ENCODE results near the gene BAZ2B.

DNA sequence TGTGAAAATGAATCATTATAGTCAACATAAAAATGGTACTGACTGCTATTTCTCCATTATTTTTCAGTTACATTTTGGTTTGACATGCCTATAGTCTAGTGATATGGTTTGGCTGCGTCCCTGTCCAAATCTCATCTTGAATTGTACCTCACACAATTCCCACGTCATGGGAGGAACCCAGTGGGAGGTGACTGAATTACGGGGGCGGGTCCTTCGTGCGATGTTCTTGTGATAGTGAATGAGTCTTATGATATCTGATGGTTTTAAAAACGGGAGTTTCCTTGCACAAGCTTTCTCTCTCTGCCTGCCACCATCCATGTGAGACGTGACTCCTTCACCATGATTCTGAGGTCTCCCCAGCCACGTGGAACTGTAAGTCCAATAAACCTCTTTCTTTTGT lies 70.3 kb downstream of the BAZ2B start:
- TF ChIP-seq, protein P1, sequence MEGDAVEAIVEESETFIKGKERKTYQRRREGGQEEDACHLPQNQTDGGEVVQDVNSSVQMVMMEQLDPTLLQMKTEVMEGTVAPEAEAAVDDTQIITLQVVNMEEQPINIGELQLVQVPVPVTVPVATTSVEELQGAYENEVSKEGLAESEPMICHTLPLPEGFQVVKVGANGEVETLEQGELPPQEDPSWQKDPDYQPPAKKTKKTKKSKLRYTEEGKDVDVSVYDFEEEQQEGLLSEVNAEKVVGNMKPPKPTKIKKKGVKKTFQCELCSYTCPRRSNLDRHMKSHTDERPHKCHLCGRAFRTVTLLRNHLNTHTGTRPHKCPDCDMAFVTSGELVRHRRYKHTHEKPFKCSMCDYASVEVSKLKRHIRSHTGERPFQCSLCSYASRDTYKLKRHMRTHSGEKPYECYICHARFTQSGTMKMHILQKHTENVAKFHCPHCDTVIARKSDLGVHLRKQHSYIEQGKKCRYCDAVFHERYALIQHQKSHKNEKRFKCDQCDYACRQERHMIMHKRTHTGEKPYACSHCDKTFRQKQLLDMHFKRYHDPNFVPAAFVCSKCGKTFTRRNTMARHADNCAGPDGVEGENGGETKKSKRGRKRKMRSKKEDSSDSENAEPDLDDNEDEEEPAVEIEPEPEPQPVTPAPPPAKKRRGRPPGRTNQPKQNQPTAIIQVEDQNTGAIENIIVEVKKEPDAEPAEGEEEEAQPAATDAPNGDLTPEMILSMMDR (IDR thresholded peaks at IDR 0.05 in 8 of 11, conservative IDR thresholded peaks at IDR 0.05 in 3 of 11), result no peak
- TF ChIP-seq POLR2AphosphoS5 (IDR thresholded peaks at IDR 0.05), result no peak
- TF ChIP-seq POLR2A (IDR thresholded peaks at IDR 0.05), result no peak
